Upper lobe of left lung (tissue), 6 donors: Measurements from ENCODE around the gene LY6G6D. TPM values are rescaled to one million over a fixed set of nuclear protein-coding genes. Genes with fewer than 3 reads are reported as not detected.

Experiments
- ATAC-seq, 2 donors: fragments of 200-7000 bp; cut with Tn5 transposase; one replicate each; pipeline ENCODE4 v1.9.1; 2022; ENCODE audit warnings: mild to moderate bottlenecking in 2 of 2, moderate library complexity in 2 of 2; ENCODE audit not compliant: low FRiP score in 2 of 2
- DNase-seq, 2 donors: peaks; one replicate each; pipeline ENCODE4 v3.0.0-alpha.2; 2019 to 2020
- H3K27ac ChIP-seq, 4 donors: fragments of 200-600 bp; sonication (generic); one replicate each; pipeline ENCODE4 v1.5.1; 2016 to 2019
- H3K27me3 ChIP-seq, 4 donors: fragments of 200-600 bp; sonication (generic); one replicate each; pipeline ENCODE4 v1.5.1; 2017 to 2019
- H3K36me3 ChIP-seq, 4 donors: fragments of 200-600 bp; sonication (generic); one replicate each; pipeline ENCODE4 v1.5.1; 2016 to 2019
- H3K4me1 ChIP-seq, 4 donors: fragments of 200-600 bp; sonication (generic); one replicate each; pipeline ENCODE4 v1.5.1; 2018 to 2019
- H3K4me3 ChIP-seq, 4 donors: fragments of 200-600 bp; sonication (generic); one replicate each; pipeline ENCODE4 v1.5.1; 2017 to 2019; ENCODE audit warnings: mild to moderate bottlenecking in 2 of 4, moderate library complexity in 1 of 4
- H3K9me3 ChIP-seq, 4 donors: fragments of 200-600 bp; sonication (generic); one replicate each; pipeline ENCODE4 v1.5.1; 2018 to 2019
- CTCF ChIP-seq, 6 experiments: fragments of 450-650 bp in 4 of 6; fragments of 200-600 bp in 2 of 6; sonication (generic) in 2 of 6; IDR thresholded peaks; one replicate each; pipeline ENCODE4 v1.5.1; 2016 to 2019; ENCODE audit warnings: antibody characterized with exemption in 6 of 6
- EP300 ChIP-seq, 4 donors: sonication (generic); formaldehyde crosslinking; IDR thresholded peaks; one replicate each; pipeline ENCODE4 v1.5.1; 2017; ENCODE audit warnings: antibody characterized with exemption in 4 of 4, control low read depth in 2 of 4
- POLR2A ChIP-seq, 4 donors: fragments of 450-650 bp; IDR thresholded peaks; one replicate each; pipeline ENCODE4 v1.5.1; 2016 to 2017; ENCODE audit warnings: antibody characterized with exemption in 4 of 4, mild to moderate bottlenecking in 2 of 4
- POLR2AphosphoS5 ChIP-seq, 2 donors: sonication (generic); formaldehyde crosslinking; IDR thresholded peaks; one replicate each; pipeline ENCODE4 v1.5.1; 2017; ENCODE audit warnings: antibody characterized with exemption in 2 of 2
- WGBS, 2 donors: methylation state at CpG; one replicate each; pipeline ENCODE4 v1.1.5; 2017 to 2018; 5-methylcytosine and 5-hydroxymethylcytosine counted together
- total RNA-seq, 6 donors: library from RNA; depleted of rRNA in 4 of 6; stranded (reverse); fragments of >200 nt in 4 of 6; gene quantifications; one replicate each; pipeline versions ENCODE4 v1.1.0 to v1.2.1, GENCODE V29; 2016 to 2021
- donor health status: DM: no; HTN: no; CAD: no; lungs with moderate emphysema.
- donor health status: DM: no; HTN: yes; CAD: no; lungs with severe emphysema.

Gene LY6G6D
- total RNA-seq, 6 donors from 2014 or later, result not detected

- DNase-seq (no peak), ATAC-seq (no peak)
- H3K9me3 ChIP-seq, result no peaks in the 10 kb centered on the region
- no peak for TF ChIP-seq POLR2A (IDR thresholded peaks at IDR 0.05)
- TF ChIP-seq EP300 (IDR thresholded peaks at IDR 0.05), result no peak
- H3K4me3 ChIP-seq, result no peak overlapping the region
- H3K27ac ChIP-seq, result no peak overlapping the region
- peaks cover 0 to 5% (median 1%) of the 10 kb centered on the region in 4 donors for H3K4me1 ChIP-seq
- no peaks in the 10 kb centered on the region for H3K36me3 ChIP-seq
- no peaks in the 10 kb centered on the region for H3K27me3 ChIP-seq
- 97 to 100% methylated on average over 2 of the region's 2 CpGs for WGBS, 2 donors
Observed at GRCh38 chr6:31758281-31758680, 43.1 kb downstream of the LY6G6D start.

GRCh38 chr6:31760790-31761189, 45.6 kb downstream of the LY6G6D start:
- H3K9me3 ChIP-seq, result no peaks in the 10 kb centered on the region
- no peak for DNase-seq
- WGBS, 2 donors, result 95 to 96% methylated on average over 5 of the region's 5 CpGs
- H3K27me3 ChIP-seq, result no peaks in the 10 kb centered on the region
- TF ChIP-seq POLR2A (IDR thresholded peaks at IDR 0.05) (no peak), EP300 (IDR thresholded peaks at IDR 0.05) (no peak), CTCF (IDR thresholded peaks at IDR 0.05) (no peak), POLR2AphosphoS5 (IDR thresholded peaks at IDR 0.05) (no peak)
- no peak overlapping the region for H3K27ac ChIP-seq
- H3K36me3 ChIP-seq, result no peaks in the 10 kb centered on the region
- ATAC-seq, result no peak
- H3K4me3 ChIP-seq, result no peak overlapping the region
- peaks cover 0 to 7% (median 3%) of the 10 kb centered on the region in 4 donors for H3K4me1 ChIP-seq

GRCh38 chr6:31761343-31761742, 46.2 kb downstream of the LY6G6D start:
- peaks cover 0 to 7% (median 5%) of the 10 kb centered on the region in 4 donors for H3K4me1 ChIP-seq
- no peaks in the 10 kb centered on the region for H3K36me3 ChIP-seq
- DNase-seq (no peak), ATAC-seq (no peak)
- 92 to 94% methylated on average over 8 of the region's 8 CpGs for WGBS, 2 donors
- H3K27me3 ChIP-seq, result no peaks in the 10 kb centered on the region
- H3K9me3 ChIP-seq, result no peaks in the 10 kb centered on the region
- H3K27ac ChIP-seq, result no peak overlapping the region
- TF ChIP-seq POLR2AphosphoS5 (IDR thresholded peaks at IDR 0.05), result no peak
- H3K4me3 ChIP-seq, result no peak overlapping the region

- Histone ChIP-seq H3K4me3 (no peak within 1 kb of the TSS), H3K27ac (peak within 1 kb of the TSS; percentile 9 to 57 (median 17)), H3K9me3 (no peaks in the 10 kb centered on the region), H3K36me3 (no peaks in the 10 kb centered on the region), H3K4me1 (peaks cover 0 to 7% (median 6%) of the 10 kb centered on the region in 4 donors), H3K27me3 (no peaks in the 10 kb centered on the region)
- ATAC-seq (no peak), DNase-seq (no peak)
- WGBS, 2 donors, result 83 to 86% methylated on average over 4 of the region's 4 CpGs
- TF ChIP-seq POLR2A (IDR thresholded peaks at IDR 0.05) (no peak), CTCF (IDR thresholded peaks at IDR 0.05) (no peak), POLR2AphosphoS5 (IDR thresholded peaks at IDR 0.05) (no peak), EP300 (IDR thresholded peaks at IDR 0.05) (no peak)
Observed at GRCh38 chr6:31762356-31762755, 47.2 kb downstream of the LY6G6D start, which contains the start of gene SAPCD1. SAPCD1 (plus strand) TSS chr6:31762656; CDS start chr6:31763055, 399 bp downstream.

GRCh38 chr6:31762878-31763618, 47.9 kb downstream of the LY6G6D start:
- ATAC-seq (peak in 1 of 2 donors; percentile 4), DNase-seq (no peak)
- H3K27ac ChIP-seq, result peak overlapping the region; percentile 9 to 57 (median 17)
- H3K4me1 ChIP-seq, result peaks cover 0 to 7% (median 6%) of the 10 kb centered on the region in 4 donors
- H3K9me3 ChIP-seq, result no peaks in the 10 kb centered on the region
- no peak overlapping the region for H3K4me3 ChIP-seq
- no peaks in the 10 kb centered on the region for H3K36me3 ChIP-seq
- H3K27me3 ChIP-seq, result no peaks in the 10 kb centered on the region
- TF ChIP-seq POLR2AphosphoS5 (IDR thresholded peaks at IDR 0.05) (no peak), CTCF (IDR thresholded peaks at IDR 0.05) (no peak), EP300 (IDR thresholded peaks at IDR 0.05) (no peak), POLR2A (IDR thresholded peaks at IDR 0.05) (no peak)
- WGBS, 2 donors, result 17 to 84% methylated on average over 1 to 8 of the region's 8 CpGs

- Histone ChIP-seq H3K9me3 (no peaks in the 10 kb centered on the region), H3K36me3 (no peaks in the 10 kb centered on the region), H3K4me1 (peaks cover 0 to 7% (median 6%) of the 10 kb centered on the region in 4 donors), H3K4me3 (no peak overlapping the region), H3K27ac (peak overlapping the region in 3 of 4 donors; percentile 9 to 57 (median 18)), H3K27me3 (no peaks in the 10 kb centered on the region)
- 20 to 35% methylated on average over 1 of the region's 1 CpG for WGBS, 2 donors
- no peak for TF ChIP-seq CTCF (IDR thresholded peaks at IDR 0.05)
- no peak for TF ChIP-seq POLR2A (IDR thresholded peaks at IDR 0.05)
- TF ChIP-seq POLR2AphosphoS5 (IDR thresholded peaks at IDR 0.05), result no peak
- TF ChIP-seq EP300 (IDR thresholded peaks at IDR 0.05), result no peak
- ATAC-seq (peak in 1 of 2 donors; percentile 64), DNase-seq (no peak)
Observed at GRCh38 chr6:31763619-31763940, 48.4 kb downstream of the LY6G6D start.
